Activated CD4-positive, alpha-beta T cell treated with anti-CD3 and anti-CD28 coated beads, Interleukin-2, amount 50 U/mL, for 24 hours (primary cell): ENCODE measurements around the gene ERCC4.

Source experiments
- DNase-seq, 2 donors: peaks; one replicate each; pipeline ENCODE4 v3.0.0-alpha.2; 2020; ENCODE audit warnings: low read depth in 1 of 2, low spot score in 1 of 2

The ERCC4 gene

GRCh38 chr16:13945744-13946485, 26.0 kb downstream of the ERCC4 start:
- no peak for DNase-seq

GRCh38 chr16:13948086-13948485, 28.1 kb downstream of the ERCC4 start:
- DNase-seq = no peak

- no peak for DNase-seq
Measured at GRCh38 chr16:13950821-13951547, 31.0 kb downstream of the ERCC4 start.

GRCh38 chr16:13951611-13952010, 31.7 kb downstream of the ERCC4 start:
- DNase-seq = no peak

- no peak for DNase-seq
Measured at GRCh38 chr16:13953501-13953900, 33.5 kb downstream of the ERCC4 start.

- no peak for DNase-seq
Measured at GRCh38 chr16:13956635-13957196, 36.8 kb downstream of the ERCC4 start.

- no peak for DNase-seq
Measured at GRCh38 chr16:13957197-13958078, 37.5 kb downstream of the ERCC4 start.

GRCh38 chr16:13958474-13958873, 38.5 kb downstream of the ERCC4 start:
- DNase-seq = no peak

- DNase-seq = no peak
Measured at GRCh38 chr16:13959626-13960025, 39.7 kb downstream of the ERCC4 start.

- DNase-seq = no peak
Measured at GRCh38 chr16:13961099-13961811, 41.3 kb downstream of the ERCC4 start.

GRCh38 chr16:13962232-13962631, 42.3 kb downstream of the ERCC4 start:
- DNase-seq = no peak

GRCh38 chr16:13968835-13969234, 48.9 kb downstream of the ERCC4 start:
- DNase-seq = no peak

GRCh38 chr16:13969711-13970110, 49.8 kb downstream of the ERCC4 start:
- DNase-seq = no peak

GRCh38 chr16:13970708-13971422, 50.9 kb downstream of the ERCC4 start:
- DNase-seq = no peak

- no peak for DNase-seq
Measured at GRCh38 chr16:13973321-13974023, 53.5 kb downstream of the ERCC4 start.

GRCh38 chr16:13977177-13977576, 57.2 kb downstream of the ERCC4 start:
- no peak for DNase-seq

- DNase-seq = no peak
Measured at GRCh38 chr16:13982451-13982850, 62.5 kb downstream of the ERCC4 start.

GRCh38 chr16:13983625-13984024, 63.7 kb downstream of the ERCC4 start:
- no peak for DNase-seq

- DNase-seq = no peak
Measured at GRCh38 chr16:13984794-13985193, 64.8 kb downstream of the ERCC4 start.
